Renal cortical epithelial cell (primary cell): ENCODE results near the gene KCNJ8. TPM values are rescaled to one million over a fixed set of nuclear protein-coding genes. Genes with fewer than 3 reads are reported as not detected.
"Not testable (repeated sequence)": the region's sequence is repeated elsewhere in the genome, so short reads cannot be mapped to it uniquely, and the experiment has no call there.

Experiments
- DNase-seq: peaks from one replicate; pipeline ENCODE4 v3.0.0-alpha.2; 2011; ENCODE audit warnings: low read depth
- total RNA-seq: library from RNA; depleted of rRNA; stranded (reverse); fragments of >200 nt; gene quantifications from 2 replicates; pipeline ENCODE4 v1.2.3, GENCODE V29; 2014

The KCNJ8 gene
- total RNA-seq, result 0.89 and 2.1 TPM in 2 replicates

DNA sequence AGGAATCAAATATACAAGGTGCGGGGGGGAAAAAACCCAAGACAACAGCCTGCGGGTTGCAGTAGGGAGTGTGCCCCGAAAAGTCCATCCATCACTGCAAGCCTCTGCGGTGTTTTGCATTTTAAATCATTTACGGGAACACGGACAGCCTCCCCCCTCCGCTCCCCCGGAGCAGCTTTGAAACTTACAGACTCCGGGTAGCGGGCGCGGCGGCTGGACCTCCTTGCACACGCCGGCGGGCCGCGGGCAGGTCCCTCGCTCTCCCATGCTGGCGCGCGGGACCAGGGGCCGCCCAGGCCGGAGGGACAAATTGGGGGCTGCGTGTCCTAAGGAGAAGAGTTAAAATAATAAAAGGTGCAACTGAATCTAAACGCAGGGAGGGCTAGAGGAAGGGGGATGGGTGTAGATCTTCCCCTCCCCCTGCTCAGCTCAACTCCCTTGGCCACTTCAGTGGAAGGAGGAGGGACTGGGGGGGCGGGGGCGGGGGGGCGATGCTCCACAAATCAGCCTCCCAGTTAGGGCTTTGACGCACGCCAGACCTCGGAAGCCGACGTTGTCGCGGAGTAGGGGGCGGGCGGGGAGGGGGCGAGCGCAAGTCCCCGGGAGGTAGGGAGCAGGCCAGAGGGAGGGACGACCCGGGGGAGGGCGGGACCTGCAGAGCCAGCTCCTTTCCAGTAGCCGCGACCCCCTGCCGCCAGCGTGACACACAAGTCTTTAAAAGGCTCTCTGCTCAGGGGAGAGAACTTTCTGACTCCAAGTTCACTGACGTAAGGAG is at the start of gene KCNJ8:
Gene KCNJ8, minus strand, starts transcription at position 349 of the 775 bp plus-strand sequence. CDS start 1,090 bp downstream, outside the sequence.
- DNase-seq, result peak; percentile 8

DNA sequence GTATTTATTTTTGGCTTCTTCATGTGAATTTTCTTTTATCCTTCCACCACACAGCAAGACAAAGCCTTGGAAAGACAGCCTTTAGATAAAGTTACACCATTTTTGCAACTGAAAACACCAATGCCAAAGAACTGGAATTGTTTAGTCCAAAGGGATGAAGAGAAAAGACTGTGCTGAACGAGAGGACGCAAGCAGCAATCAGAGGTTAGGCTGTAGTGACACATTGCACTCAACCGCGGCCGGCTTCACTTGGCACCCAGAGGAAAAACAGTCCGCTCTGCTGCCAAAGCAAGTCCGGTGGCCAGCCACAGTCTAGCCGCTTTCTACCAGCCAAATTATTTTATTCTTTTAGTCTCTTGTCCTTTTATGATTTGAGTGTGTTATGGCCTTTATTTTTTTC is 49.1 kb upstream of the KCNJ8 start:
- DNase-seq, result peak; percentile 20

DNA sequence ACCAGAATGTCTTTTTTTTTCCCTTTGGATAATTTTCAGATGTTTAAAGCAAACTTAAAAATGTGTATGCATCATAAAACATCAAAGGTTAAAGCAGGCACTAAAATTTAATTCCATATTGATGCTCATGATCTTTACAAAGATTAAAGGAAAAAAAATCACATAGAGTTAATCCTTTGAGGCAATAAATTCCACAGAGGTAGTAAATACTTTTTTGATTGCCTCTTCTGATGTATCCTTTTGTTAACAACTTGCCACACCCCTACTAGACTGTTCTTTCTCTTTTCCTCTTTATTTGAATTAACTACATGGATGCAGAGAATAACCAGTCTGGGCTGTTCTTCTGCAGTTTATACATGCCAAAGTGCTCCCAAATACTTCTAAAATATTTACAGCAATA is 45.2 kb upstream of the KCNJ8 start:
- DNase-seq, result no peak

DNA sequence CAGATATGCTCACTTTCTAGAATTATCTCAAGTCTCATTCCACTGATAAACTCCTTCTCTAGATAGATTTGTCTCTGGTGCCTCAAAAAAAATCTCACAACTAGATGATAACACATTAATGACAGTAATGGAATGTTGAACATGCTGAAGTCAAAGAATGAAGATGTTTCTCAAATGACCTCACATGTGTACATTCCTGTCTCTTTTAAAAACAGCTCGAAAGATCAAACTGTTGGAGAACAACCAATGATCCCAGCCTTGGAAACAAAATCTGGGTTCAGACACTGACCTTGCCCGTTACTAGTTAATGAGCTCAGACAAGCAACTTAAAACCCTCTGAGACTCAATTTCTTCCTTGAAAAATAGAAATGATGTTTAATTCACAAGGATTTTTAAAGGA is 44.7 kb upstream of the KCNJ8 start:
- peak; percentile 32 for DNase-seq

DNA sequence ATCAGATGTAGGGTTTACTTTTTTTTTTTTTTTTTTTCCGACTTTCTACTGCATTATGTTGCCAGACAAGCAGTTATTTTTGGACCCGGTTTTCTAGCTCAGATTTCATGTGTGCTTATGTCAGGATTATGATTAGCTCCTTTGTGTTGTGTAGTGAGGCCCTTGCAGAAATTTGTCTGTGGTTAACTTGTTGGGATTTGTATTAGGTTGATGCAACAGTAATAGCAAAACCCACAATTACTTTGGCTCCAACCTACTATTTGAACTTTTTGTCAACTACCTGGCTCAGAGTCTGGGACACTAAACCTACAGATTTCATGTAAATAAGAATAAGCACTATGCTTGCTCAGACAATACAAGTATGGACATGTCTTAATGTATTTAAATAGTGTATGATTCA is 44.1 kb upstream of the KCNJ8 start:
- DNase-seq, result no peak

DNA sequence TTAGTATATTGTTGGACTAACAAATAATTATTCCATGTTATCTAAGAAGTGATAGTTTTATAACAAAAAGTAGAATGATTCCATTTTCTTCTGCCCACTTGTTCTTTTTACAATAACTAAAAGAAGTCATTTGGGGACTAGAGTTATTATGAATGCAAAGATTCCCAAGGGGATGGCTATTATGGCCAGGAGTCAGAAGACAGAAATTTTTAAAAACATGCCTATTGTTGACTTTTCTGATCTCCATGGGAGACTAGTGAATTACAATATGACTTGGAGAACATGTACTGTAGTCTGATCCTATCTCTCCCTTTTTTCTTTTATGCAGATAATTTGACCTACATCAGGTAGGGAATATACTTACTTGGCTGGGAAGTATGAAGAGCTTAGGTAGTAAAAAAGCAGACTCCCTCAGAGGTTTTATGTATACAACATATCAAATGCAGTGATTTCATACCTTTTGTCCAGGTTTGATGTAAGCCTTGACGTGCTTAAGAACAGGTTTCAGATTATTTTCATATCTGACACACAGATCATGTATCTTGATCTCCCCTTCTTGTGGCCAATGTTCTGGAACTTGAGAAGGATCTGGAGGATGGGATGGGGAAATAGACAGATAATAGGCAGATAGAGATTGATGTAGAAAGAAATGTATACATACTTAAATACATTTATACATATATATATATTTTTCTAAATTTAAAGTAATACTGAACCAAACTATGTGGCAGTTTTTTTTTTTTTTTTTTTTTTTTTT is 41.0 kb upstream of the KCNJ8 start:
- DNase-seq, result no peak

DNA sequence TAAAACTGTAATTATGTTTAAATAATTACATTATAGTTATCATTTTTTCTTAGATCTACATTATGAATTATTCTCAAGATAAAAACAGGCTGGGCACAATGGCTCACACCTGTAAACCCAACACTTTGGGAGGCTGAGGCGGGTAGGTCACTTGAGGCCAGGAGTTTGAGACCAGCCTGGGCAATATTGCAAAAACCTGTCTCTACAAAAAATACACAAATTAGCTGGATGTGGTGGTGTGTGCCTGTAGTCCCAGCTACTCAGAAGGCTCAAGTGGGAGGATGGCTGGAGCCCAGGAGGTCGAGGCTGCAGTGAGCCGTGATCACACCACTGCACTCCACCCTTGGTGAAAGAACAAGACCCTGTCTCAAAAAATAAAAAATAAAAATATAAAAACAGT is 40.3 kb upstream of the KCNJ8 start:
- DNase-seq, result no peak

DNA sequence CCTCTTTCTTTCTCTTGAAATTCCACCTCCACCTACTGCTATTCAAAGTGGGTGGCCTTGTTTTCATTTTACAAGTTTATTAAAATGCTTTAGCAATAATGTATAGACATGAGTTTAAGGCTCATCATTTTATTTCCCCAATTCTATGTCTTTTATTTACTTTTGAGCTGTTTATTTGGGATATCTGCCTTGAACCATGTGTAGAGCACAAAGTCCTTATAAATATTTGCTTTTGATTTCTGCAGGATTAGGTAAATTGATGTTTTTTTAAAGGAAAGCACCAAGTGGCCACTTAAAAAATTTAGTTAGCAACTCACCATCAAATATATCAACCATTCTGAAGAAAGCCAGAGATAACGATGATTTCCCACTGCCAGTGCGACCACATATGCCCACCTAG is 39.8 kb upstream of the KCNJ8 start:
- DNase-seq, result no peak

DNA sequence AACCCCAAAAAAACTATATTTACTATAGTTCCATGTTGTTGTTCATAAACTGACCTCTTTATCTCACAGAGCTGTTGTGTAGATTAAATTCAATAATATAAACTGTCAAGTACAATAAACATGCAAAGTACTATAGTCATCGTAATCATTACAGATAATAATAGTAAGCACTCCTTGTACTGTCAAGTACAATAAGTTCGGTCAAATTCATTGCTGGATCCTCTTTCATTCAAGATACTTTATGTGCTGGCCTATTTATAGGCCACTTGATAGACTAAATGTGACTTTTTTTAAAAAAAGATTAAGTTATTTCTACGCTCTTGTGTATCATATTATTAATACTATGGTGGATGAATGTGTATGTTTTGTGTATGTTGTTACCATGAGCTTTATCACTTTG is 39.2 kb upstream of the KCNJ8 start:
- no peak for DNase-seq

DNA sequence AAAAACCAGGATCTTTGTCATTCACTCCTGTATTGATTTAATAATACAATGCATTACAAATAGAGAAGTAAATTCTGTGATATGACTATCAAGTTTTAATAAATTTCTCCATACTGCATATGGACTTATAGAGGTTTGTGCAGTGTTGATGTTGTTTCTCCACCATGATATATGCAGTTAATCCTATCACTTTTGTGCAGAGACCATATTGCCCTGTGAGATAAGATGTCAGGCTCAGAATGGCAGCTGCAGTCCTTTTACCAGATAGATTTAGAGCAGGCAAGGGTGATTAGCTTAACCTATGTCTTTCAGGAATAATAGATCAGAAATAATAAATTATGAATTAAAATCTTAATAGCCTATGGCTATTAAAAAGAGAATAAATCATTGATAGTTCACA is 38.6 kb upstream of the KCNJ8 start:
- no peak for DNase-seq

DNA sequence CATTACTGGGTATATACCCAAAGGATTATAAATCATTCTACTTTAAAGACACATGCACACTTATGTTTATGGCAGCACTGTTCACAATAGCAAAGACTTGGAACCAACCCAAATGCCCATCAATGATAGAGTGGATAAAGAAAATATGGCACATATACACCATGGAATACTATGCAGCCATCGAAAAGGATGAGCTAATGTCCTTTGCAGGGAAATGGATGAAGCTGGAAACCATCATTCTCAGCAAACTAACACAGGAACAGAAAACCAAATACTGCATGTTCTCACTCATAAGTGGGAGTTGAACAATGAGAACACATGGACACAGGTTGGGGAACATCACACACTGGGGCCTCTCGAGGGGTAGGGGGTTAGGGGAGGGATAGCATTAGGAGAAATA is 37.8 kb upstream of the KCNJ8 start:
- DNase-seq, result not testable (repeated sequence)

DNA sequence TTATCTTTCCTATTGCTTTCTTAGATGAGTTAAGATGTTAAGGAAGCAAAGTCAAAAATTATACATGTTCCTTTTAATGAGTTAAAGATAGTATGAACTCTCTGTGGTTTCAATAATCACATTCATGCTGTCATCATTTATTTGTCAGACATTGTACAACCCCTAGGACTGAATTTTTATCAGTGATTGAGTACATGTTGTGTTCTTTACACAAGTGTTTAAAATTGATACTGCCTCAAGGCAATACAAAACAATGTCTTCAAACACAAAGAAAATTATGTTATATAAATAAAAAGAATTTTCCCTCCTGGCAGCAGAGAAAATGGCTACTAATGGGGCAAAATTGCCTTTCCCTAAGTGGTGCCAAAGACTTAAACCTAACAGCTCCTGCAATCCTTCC is 34.6 kb upstream of the KCNJ8 start:
- DNase-seq, result no peak

DNA sequence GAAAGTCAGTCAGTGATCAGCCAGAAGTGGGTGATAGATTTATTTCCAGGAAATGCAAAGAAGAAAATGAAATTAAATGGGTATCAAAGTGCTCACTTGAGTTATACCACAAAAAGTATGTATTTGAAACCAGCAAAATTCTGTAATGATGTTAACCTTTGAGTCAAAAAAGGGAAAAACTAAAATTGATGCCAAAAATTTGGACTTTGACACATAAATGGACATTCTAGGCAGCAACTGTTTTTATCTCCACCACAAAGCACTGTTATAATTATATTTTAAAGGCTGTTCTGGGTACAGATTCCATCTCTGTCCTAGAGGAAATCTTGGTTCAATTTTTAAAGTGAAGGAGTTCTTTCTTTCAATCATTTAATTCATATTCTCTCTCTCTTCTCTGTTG is 31.7 kb upstream of the KCNJ8 start:
- DNase-seq, result no peak

DNA sequence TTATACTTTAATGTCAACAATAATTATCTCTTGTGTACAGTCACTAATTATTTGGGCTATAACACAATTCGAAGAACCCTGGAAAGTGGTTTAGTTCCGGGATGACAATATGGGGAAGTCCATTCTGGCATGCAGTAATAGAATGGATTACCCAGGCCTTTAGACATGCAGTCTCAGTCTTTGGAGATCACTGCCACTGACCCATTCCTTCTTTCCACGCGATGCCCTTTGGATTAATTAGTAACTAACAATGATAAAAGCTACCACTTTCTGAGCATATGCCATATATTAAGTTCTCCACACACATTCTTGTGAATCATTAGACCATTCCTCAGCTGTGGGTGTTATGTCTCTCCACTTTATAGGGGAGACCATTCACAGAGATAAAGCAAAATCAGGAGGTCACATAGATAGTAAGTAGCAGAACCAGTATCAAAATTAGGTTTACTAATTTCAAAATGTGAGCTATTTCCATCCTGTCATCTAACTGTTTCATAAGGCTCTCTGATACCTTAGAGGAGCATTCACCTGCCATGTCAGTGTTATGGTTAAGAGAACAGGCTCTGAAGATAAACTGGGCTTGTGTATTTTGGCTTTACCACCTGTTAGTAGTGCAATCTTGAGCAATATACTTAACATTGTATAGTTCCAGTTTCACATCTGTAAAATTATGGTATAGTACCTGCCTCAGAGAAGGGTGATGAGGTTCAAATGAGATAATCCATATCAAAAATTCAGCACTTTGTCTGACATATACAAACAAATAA is 27.2 kb upstream of the KCNJ8 start:
- DNase-seq, result peak; percentile 39

DNA sequence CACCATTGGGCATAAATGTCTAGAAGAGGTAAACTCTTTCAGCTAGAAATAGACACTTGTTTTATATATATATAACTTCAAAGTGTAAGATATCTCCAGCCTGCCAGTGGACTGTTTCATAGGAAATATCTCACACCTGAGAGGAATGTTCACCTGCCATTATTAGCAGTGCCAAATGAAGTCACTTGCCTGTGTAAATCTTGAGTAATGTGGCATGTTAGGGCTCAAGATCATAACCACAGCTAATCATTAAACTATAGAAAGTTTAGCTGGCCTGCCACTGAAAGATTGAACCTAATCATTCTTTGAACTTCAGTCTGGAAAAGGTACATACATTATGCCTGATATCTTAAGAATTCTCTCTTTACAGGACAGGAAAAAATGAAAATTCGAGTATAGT is 25.5 kb upstream of the KCNJ8 start:
- DNase-seq, result peak; percentile 29

DNA sequence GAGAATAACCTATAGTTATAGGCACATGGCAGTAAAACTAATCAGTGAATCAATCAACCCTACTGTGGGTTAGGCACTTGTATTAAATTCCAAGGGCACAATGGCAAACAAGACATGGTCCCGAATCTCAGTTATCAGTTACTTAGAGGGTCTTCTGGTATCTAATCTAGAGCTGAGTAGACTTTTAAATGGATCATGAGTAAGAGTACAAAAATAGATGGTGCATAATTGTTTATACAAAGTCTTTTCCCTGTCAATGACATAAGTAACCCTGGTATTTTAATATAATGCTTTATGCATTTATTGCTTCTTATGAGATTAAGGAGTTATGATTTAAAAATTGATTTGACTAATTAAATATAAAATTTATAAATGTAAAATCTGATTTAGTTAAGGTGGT is 23.0 kb upstream of the KCNJ8 start:
- no peak for DNase-seq

DNA sequence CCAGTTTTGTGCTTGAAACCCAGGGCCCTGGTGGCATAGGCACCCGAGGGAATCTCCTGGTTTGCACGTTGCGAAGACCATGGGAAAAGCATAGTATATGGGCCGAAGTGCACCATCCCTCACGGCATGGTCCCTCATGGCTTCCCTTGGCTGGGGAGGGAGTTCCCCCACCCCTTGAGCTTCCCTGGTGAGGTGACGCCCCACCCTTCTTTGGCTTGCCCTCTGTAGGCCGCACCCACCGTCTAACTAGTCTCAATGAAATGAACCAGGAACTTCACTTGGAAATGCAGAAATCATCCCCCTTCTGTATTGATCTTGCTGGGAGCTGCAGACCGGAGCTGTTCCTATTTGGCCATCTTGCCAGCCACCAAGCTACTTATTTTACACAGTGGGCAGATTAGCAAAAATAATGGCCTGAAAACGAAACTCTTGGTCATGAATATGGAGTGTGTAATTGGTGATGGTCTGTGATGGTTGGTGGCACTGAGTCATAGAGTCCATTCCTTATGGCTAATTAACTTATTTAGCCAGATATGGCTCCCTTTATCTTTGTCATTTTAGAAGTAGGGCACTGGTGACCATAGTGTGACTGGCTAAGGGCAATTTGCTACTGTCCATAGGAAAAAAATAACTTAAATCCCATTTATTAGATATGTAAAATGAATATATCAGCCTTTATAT is 21.3 kb upstream of the KCNJ8 start:
- DNase-seq, result no peak

DNA sequence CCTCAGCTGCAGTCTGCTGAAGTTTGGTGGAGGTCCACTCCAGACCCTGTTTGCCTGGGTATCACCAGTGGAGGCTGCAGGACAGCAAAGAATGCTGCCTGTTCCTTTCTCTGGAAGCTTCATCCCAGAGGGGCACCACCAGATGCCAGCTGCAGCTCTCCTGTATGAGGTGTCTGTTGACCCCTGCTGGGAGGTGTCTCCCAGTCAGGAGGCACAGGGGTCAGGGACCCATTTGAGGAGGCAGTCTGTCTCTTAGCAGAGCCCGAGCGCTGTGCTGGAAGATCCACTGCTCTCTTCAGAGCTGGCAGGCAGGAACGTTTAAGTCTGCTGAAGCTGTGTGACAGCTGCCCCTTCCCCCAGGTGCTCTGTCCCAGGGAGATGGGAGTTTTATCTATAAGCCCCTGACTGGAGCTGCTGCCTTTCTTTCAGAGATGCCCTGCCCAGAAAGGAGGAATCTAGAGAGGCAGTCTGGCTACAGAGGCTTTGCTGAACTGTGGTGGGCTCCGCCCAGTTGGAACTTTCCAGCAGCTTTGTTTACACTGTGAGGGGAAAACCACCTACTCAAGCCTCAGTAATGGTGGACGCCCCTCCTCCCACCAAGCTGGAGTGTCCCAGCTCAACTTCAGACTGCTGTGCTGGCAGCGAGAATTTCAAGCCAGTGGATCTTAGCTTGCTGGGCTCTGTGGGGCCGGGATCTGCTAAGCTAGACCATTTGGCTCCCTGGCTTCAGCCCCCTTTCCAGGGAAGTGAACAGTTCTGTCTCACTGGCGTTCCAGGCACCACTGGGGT is 20.5 kb upstream of the KCNJ8 start:
- DNase-seq, result not testable (repeated sequence)

DNA sequence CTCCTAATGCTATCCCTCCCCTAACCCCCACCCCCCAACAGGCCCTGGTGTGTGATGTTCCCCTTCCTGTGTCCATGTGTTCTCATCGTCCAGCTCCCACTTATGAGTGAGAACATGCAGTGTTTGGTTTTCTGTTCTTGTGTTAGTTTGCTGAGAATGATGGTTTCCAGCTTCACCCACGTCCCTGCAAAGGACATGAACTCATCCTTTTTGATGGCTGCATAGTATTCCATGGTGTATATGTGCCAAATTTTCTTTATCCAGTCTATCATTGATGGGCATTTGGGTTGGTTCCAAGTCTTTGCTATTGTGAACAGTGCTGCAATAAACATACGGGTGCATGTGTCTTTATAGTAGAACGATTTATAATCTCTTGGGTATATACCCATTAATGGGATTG is 15.2 kb upstream of the KCNJ8 start:
- DNase-seq, result not testable (repeated sequence)

DNA sequence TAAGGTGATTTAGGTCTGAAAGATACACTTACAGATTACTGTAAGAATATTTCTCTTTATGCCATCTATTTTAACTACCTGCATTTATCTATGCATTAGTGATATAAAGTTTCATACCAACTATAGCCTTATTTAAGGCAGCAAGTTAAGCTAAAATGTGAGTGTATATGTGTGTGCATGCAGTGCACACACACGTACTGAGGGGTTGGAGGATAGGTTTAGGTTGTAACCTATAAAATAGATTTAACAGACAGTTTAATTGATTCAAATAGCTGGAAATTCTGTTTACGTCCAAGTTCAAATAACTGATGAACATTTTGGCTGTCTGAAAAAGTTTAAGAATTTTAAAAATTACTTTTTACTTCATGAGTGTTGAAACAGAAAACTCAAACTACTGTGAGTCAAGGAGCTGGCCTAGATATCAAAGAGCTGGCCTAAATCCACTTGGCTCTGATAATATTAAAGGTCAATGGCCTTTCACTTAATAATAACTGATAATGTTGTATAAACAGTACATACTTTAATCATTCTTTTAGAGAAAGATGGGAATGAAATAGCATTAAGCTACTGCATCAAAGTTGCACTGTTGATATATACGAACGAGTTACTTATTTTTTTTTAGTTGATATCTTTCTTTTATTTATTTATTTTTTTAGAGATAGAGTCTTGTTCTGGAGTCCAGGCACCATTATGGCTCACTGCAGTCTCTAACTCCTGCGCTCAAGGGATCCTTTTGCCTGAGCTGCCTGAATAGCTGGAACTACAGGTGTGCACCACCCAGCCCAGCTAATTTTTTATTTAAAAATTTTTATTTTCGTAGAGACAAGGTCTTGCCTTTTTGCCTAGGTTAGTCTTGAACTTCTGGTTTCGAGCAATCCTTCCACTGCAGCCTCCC is 13.8 kb upstream of the KCNJ8 start:
- DNase-seq, result no peak
